Measurements from ENCODE around the gene CPE. TPM values are rescaled to one million over a fixed set of nuclear protein-coding genes. Genes with fewer than 3 reads are reported as not detected.

Gene CPE
- total RNA-seq, 1 donor from 2014 or later, result 103 TPM

- DNase-seq (ENCODE audit: extremely low spot score in 2 of 2), result peak in 1 of 2 donors; percentile 34
- H3K4me1 ChIP-seq, result no peaks in the 10 kb centered on the region
- no peaks in the 10 kb centered on the region for H3K27me3 ChIP-seq
- intact Hi-C loops (cut with DNase I), result no loop called here
- H3K4me3 ChIP-seq, result no peak overlapping the region
- no peak overlapping the region for H3K27ac ChIP-seq
- H3K9me3 ChIP-seq, result no peaks in the 10 kb centered on the region
- no peaks in the 10 kb centered on the region for H3K36me3 ChIP-seq
- TF ChIP-seq CTCF (IDR thresholded peaks at IDR 0.05) (no peak), POLR2A (IDR thresholded peaks at IDR 0.05) (no peak), POLR2AphosphoS5 (IDR thresholded peaks at IDR 0.05; ENCODE audit: insufficient read depth in 1 of 2, low read depth in 1 of 2) (peak in 1 of 2 donors; percentile 11)
Measured at GRCh38 chr4:165516281-165516833, 137.5 kb downstream of the CPE start.

GRCh38 chr4:165517216-165517615, 138.4 kb downstream of the CPE start:
- H3K36me3 ChIP-seq, result no peaks in the 10 kb centered on the region
- DNase-seq (ENCODE audit: extremely low spot score in 2 of 2), result peak in 1 of 2 donors; percentile 56
- no peaks in the 10 kb centered on the region for H3K9me3 ChIP-seq
- no peak for TF ChIP-seq POLR2A (IDR thresholded peaks at IDR 0.05)
- TF ChIP-seq CTCF (IDR thresholded peaks at IDR 0.05), result no peak
- H3K27ac ChIP-seq, result no peak overlapping the region
- no peaks in the 10 kb centered on the region for H3K4me1 ChIP-seq
- intact Hi-C loops (cut with DNase I), result no loop called here
- H3K27me3 ChIP-seq, result no peaks in the 10 kb centered on the region
- no peak overlapping the region for H3K4me3 ChIP-seq

- no peak for TF ChIP-seq POLR2AphosphoS5 (IDR thresholded peaks at IDR 0.05; ENCODE audit: insufficient read depth in 1 of 2, low read depth in 1 of 2)
- TF ChIP-seq POLR2A (IDR thresholded peaks at IDR 0.05), result no peak
- no peak for TF ChIP-seq CTCF (IDR thresholded peaks at IDR 0.05)
- H3K4me1 ChIP-seq, result no peaks in the 10 kb centered on the region
- no peaks in the 10 kb centered on the region for H3K36me3 ChIP-seq
- no peaks in the 10 kb centered on the region for H3K27me3 ChIP-seq
- peak in 1 of 2 donors; percentile 25 for DNase-seq (ENCODE audit: extremely low spot score in 2 of 2)
- intact Hi-C loops (cut with DNase I), result no loop called here
- H3K4me3 ChIP-seq, result no peak overlapping the region
- no peaks in the 10 kb centered on the region for H3K9me3 ChIP-seq
- no peak overlapping the region for H3K27ac ChIP-seq
Measured at GRCh38 chr4:165518024-165518616, 139.3 kb downstream of the CPE start.

- Histone ChIP-seq H3K9me3 (no peaks in the 10 kb centered on the region), H3K27ac (no peak overlapping the region), H3K4me1 (no peaks in the 10 kb centered on the region), H3K4me3 (no peak overlapping the region), H3K27me3 (no peaks in the 10 kb centered on the region), H3K36me3 (no peaks in the 10 kb centered on the region)
- intact Hi-C loops (cut with DNase I), result no loop called here
- DNase-seq (ENCODE audit: extremely low spot score in 2 of 2), result no peak
- no peak for TF ChIP-seq POLR2A (IDR thresholded peaks at IDR 0.05)
- no peak for TF ChIP-seq POLR2AphosphoS5 (IDR thresholded peaks at IDR 0.05; ENCODE audit: insufficient read depth in 1 of 2, low read depth in 1 of 2)
- no peak for TF ChIP-seq CTCF (IDR thresholded peaks at IDR 0.05)
Measured at GRCh38 chr4:165518686-165519085, 139.9 kb downstream of the CPE start.

- DNase-seq (ENCODE audit: extremely low spot score in 2 of 2), result no peak
- Histone ChIP-seq H3K4me3 (no peak overlapping the region), H3K4me1 (no peaks in the 10 kb centered on the region), H3K36me3 (no peaks in the 10 kb centered on the region), H3K27ac (no peak overlapping the region), H3K9me3 (no peaks in the 10 kb centered on the region), H3K27me3 (no peaks in the 10 kb centered on the region)
- intact Hi-C loops (cut with DNase I), result no loop called here
- TF ChIP-seq POLR2AphosphoS5 (IDR thresholded peaks at IDR 0.05; ENCODE audit: insufficient read depth in 1 of 2, low read depth in 1 of 2), result no peak
- TF ChIP-seq CTCF (IDR thresholded peaks at IDR 0.05), result no peak
- no peak for TF ChIP-seq POLR2A (IDR thresholded peaks at IDR 0.05)
Measured at GRCh38 chr4:165519591-165519990, 140.8 kb downstream of the CPE start.

Data from vagina (tissue), 2 donors.